Endothelial cell of umbilical vein (primary cell): ENCODE measurements around the gene RASL12. TPM values are rescaled to one million over a fixed set of nuclear protein-coding genes. Genes with fewer than 3 reads are reported as not detected.

ENCODE experiments used
- BruUV-seq: library from RNA; stranded (reverse); fragments of 400-500 nt; replicated peaks from 2 replicates; lab custom pipeline; 2021; lab: Mats Ljungman, UMichigan
- CTCF ChIA-PET: fragments of 300-600, 350-600 bp; sonication (Branson Sonifier 250); formaldehyde crosslinking; loops from one replicate; lab custom pipeline; 2021; ENCODE audit warnings: antibody characterized with exemption, inconsistent platforms; lab: Charles Lee
- POLR2A ChIA-PET: fragments of 300-600, 350-600 bp; sonication (Branson Sonifier 250); formaldehyde crosslinking; loops from one replicate; lab custom pipeline; 2021; ENCODE audit warnings: antibody characterized with exemption, inconsistent platforms; lab: Charles Lee
- DNase-seq: peaks from one replicate; pipeline ENCODE4 v3.0.0-alpha.2; 2011; ENCODE audit warnings: low read depth, low spot score
- FAIRE-seq: peaks from 2 replicates; lab custom pipeline; 2011; peaks lifted over from hg19 to GRCh38; lab: Jason Lieb, UNC
- H2AFZ ChIP-seq: 2 replicates; pipeline ENCODE4 v1.6.0; 2012; ENCODE audit warnings: low read depth, low read length, control low read depth, inconsistent platforms
- H3K27ac ChIP-seq: 2 replicates; pipeline ENCODE4 v1.5.1; 2011; ENCODE audit warnings: low read depth, mild to moderate bottlenecking, control low read depth, low read length, moderate library complexity; ENCODE audit not compliant: insufficient read depth
- H3K27me3 ChIP-seq, 2 experiments: 2 replicates each; pipeline versions ENCODE4 v1.6.0 to v1.6.1; 2011; ENCODE audit warnings: low read length in 2 of 2, mixed read lengths in 1 of 2; ENCODE audit not compliant: control insufficient read depth in 2 of 2, insufficient read depth in 2 of 2
- H3K36me3 ChIP-seq, 2 experiments: 2 replicates in 1 of 2; 3 replicates in 1 of 2; pipeline ENCODE4 v1.5.1; 2011; ENCODE audit warnings: low read length in 2 of 2, mild to moderate bottlenecking in 1 of 2, moderate library complexity in 1 of 2; ENCODE audit not compliant: control insufficient read depth in 2 of 2, insufficient read depth in 2 of 2; ENCODE audit errors: extremely low read depth in 1 of 2
- H3K4me1 ChIP-seq: 3 replicates; pipeline ENCODE4 v1.5.1; 2011; ENCODE audit warnings: mild to moderate bottlenecking, low read length; ENCODE audit not compliant: control insufficient read depth, insufficient read depth; ENCODE audit errors: extremely low read depth
- H3K4me2 ChIP-seq: 2 replicates; pipeline ENCODE4 v1.6.1; 2011; ENCODE audit warnings: low read length, control low read depth, mixed read lengths; ENCODE audit not compliant: insufficient read depth
- H3K4me3 ChIP-seq, 3 experiments: fragments of 200-600 bp in 1 of 3; sonication (generic), shearing (Covaris generic) in 1 of 3; replicated peaks in 1 of 3; 2 replicates each; pipeline ENCODE4 v1.5.1; 2011 to 2016; ENCODE audit warnings: control low read depth in 3 of 3, low read length in 3 of 3, mild to moderate bottlenecking in 2 of 3, inconsistent platforms in 1 of 3, low read depth in 1 of 3, moderate library complexity in 1 of 3; ENCODE audit not compliant: insufficient read depth in 1 of 3
- H3K79me2 ChIP-seq: 2 replicates; pipeline ENCODE4 v1.6.0; 2012; ENCODE audit warnings: low read length, inconsistent platforms; ENCODE audit not compliant: control insufficient read depth, insufficient read depth
- H3K9ac ChIP-seq: replicated peaks from 2 replicates; pipeline ENCODE3; 2011; ENCODE audit warnings: low read length, control low read depth; ENCODE audit not compliant: insufficient read depth; ENCODE audit errors: extremely low read depth
- H3K9me1 ChIP-seq: replicated peaks from 3 replicates; pipeline ENCODE4 v1.6.0; 2011; ENCODE audit warnings: mild to moderate bottlenecking, low read length; ENCODE audit not compliant: control insufficient read depth, insufficient read depth; ENCODE audit errors: extremely low read depth
- H3K9me3 ChIP-seq: replicated peaks from 2 replicates; pipeline ENCODE4 v1.5.1; 2012; ENCODE audit warnings: low read length, inconsistent platforms; ENCODE audit not compliant: control insufficient read depth, insufficient read depth
- H4K20me1 ChIP-seq: replicated peaks from 2 replicates; pipeline ENCODE3; 2011; ENCODE audit warnings: mild to moderate bottlenecking, low read length; ENCODE audit not compliant: control insufficient read depth, insufficient read depth; ENCODE audit errors: extremely low read depth
- GATA2 ChIP-seq: IDR thresholded peaks from 2 replicates; pipeline ENCODE4 v1.7.0; 2011; ENCODE audit warnings: low read depth, mild to moderate bottlenecking, moderate library complexity, mixed read lengths, low read length; ENCODE audit not compliant: insufficient read length, insufficient read depth
- JUN ChIP-seq: IDR thresholded peaks from 2 replicates; pipeline ENCODE4 v1.6.1; 2011; ENCODE audit warnings: borderline replicate concordance, low read depth; ENCODE audit not compliant: insufficient read length, insufficient read depth
- POLR2A ChIP-seq: IDR thresholded peaks from 2 replicates; pipeline ENCODE4 v1.6.1; 2012; ENCODE audit warnings: low read depth, mild to moderate bottlenecking, control low read depth, low read length
- POLR2AphosphoS5 ChIP-seq: IDR thresholded peaks from 2 replicates; pipeline ENCODE4 v1.6.1; 2012; ENCODE audit warnings: low read depth, mild to moderate bottlenecking, control low read depth, low read length, moderate library complexity; ENCODE audit not compliant: insufficient read depth
- dilution Hi-C: fragments of 300-500 bp; cut with MboI; formaldehyde crosslinking; loops from one replicate; pipeline ENCODE4 v1.15.0; 2019; ENCODE audit warnings: low sequenced_read_pairs; ENCODE audit not compliant: extremely low pct_ligation_motif_present
- intact Hi-C: fragments of 100-400 bp; cut with micrococcal nuclease; formaldehyde crosslinking; loops from one replicate; pipeline ENCODE4 v1.10.0; 2022
- polyA plus RNA-seq, 4 experiments: library from polyadenylated mRNA; depleted of rRNA in 3 of 4; stranded (reverse) in 3 of 4; unstranded in 1 of 4; fragments of >200 nt; gene quantifications; 2 replicates each; pipeline versions ENCODE4 v1.2.1 to v1.2.3, GENCODE V29; 2011 to 2012; ENCODE audit warnings: missing spikeins in 1 of 4
- total RNA-seq: library from RNA; stranded (reverse); gene quantifications from 2 replicates; pipeline ENCODE4 v1.2.3, GENCODE V29; 2021
- TF ChIP-seq, protein P1 (sequence below): IDR thresholded peaks from 2 replicates; pipeline ENCODE4 v1.6.1; 2011; ENCODE audit not compliant: insufficient read depth, insufficient read length
- TF ChIP-seq, protein P2 (sequence below), 2 donors: IDR thresholded peaks; 1 replicate in 1 of 2; 2 replicates in 1 of 2; pipeline ENCODE4 v1.5.1; 2011; ENCODE audit warnings: low read length in 2 of 2, mild to moderate bottlenecking in 2 of 2, moderate library complexity in 2 of 2, control low read depth in 1 of 2, inconsistent platforms in 1 of 2, low read depth in 1 of 2; ENCODE audit not compliant: insufficient read depth in 1 of 2; ENCODE audit errors: extremely low read depth in 1 of 2

Gene RASL12
- total and polyA plus RNA-seq, 2 donors (not counting 3 experiments of a cell fraction or from before 2014, with no cell fraction given): not detected

DNA sequence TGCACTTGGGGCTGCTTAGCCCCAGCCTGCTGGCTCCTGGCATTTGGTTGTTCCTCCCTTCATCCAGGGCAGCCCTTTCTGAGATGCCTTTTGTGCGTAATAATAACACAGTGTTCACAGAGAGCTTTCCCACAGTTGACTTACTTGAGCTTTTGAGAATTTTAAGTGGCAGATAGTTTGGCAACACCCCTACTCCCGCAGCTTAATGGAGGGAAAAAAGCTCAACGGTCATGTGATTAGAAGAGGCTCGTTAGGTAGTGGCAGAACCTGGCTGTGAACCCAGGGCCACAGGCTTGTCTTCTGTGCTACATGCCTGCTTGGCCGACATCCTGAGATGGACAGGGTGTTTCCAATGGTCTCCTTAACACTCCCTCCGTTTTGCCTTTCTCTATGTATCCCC lies 13.5 kb upstream of the RASL12 start:
- DNase-seq (no peak), FAIRE-seq (no peak)
- H3K27ac ChIP-seq: no peak overlapping the region
- peaks cover 49 to 51% of the 10 kb centered on the region in 2 experiments for H3K27me3 ChIP-seq
- H3K9ac ChIP-seq: no peak overlapping the region
- H2AFZ ChIP-seq: no peak overlapping the region
- H3K4me2 ChIP-seq: no peak overlapping the region
- intact Hi-C loops (no loop called here), dilution Hi-C loops (no loop called here)
- no TSS peak for BruUV-seq
- no peaks in the 10 kb centered on the region for H3K9me3 ChIP-seq
- TF ChIP-seq, protein P1, sequence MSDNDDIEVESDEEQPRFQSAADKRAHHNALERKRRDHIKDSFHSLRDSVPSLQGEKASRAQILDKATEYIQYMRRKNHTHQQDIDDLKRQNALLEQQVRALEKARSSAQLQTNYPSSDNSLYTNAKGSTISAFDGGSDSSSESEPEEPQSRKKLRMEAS: no peak
- TF ChIP-seq GATA2: no peak
- no peak for TF ChIP-seq JUN
- no peak for TF ChIP-seq POLR2A
- TF ChIP-seq POLR2AphosphoS5: no peak
- TF ChIP-seq, protein P2, sequence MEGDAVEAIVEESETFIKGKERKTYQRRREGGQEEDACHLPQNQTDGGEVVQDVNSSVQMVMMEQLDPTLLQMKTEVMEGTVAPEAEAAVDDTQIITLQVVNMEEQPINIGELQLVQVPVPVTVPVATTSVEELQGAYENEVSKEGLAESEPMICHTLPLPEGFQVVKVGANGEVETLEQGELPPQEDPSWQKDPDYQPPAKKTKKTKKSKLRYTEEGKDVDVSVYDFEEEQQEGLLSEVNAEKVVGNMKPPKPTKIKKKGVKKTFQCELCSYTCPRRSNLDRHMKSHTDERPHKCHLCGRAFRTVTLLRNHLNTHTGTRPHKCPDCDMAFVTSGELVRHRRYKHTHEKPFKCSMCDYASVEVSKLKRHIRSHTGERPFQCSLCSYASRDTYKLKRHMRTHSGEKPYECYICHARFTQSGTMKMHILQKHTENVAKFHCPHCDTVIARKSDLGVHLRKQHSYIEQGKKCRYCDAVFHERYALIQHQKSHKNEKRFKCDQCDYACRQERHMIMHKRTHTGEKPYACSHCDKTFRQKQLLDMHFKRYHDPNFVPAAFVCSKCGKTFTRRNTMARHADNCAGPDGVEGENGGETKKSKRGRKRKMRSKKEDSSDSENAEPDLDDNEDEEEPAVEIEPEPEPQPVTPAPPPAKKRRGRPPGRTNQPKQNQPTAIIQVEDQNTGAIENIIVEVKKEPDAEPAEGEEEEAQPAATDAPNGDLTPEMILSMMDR (IDR thresholded peaks at IDR 0.05; ENCODE audit: extremely low read depth in 1 of 2, insufficient read depth in 1 of 2, low read depth in 1 of 2, low read length in 2 of 2): no peak
- no peak overlapping the region for H3K4me3 ChIP-seq
- H4K20me1 ChIP-seq: no peaks in the 10 kb centered on the region
- ChIA-PET CTCF (interaction anchor here (0.7 to 8.8 kb wide), 4 partner anchors 13 to 47 kb away, joined by 3 to 64 read pairs (median 20); partner anchors contain the start of gene RASL12), POLR2A (no interaction called here)
- no peaks in the 10 kb centered on the region for H3K79me2 ChIP-seq
- no peaks in the 10 kb centered on the region for H3K4me1 ChIP-seq
- H3K9me1 ChIP-seq: no peaks in the 10 kb centered on the region
- no peaks in the 10 kb centered on the region for H3K36me3 ChIP-seq
